Measurements from ENCODE around the gene HDHD5.
"Not testable (repeated sequence)": the region's sequence is repeated elsewhere in the genome, so short reads cannot be mapped to it uniquely, and the experiment has no call there.

Gene HDHD5

DNA sequence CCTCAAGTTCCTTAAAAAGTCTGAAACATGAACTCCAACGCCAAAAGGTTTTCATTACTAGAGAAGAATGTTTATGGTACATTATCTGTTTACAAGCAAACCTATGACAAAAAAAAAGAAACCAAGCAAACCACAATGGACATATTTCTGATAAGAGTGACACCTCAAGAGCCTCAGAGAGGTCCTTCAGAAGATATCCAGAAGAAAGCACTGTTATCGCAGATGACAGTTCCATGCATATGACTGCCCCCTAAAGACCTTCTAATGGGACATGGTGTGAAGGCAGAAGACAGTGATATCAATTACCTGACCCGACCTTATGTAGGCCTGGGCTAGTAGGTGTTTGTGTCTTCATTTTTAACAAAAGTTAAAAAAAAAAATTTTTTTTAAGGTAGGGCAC, 3.1 kb downstream of the HDHD5 start:
- DNase-seq (ENCODE audit: low spot score) = no peak

DNA sequence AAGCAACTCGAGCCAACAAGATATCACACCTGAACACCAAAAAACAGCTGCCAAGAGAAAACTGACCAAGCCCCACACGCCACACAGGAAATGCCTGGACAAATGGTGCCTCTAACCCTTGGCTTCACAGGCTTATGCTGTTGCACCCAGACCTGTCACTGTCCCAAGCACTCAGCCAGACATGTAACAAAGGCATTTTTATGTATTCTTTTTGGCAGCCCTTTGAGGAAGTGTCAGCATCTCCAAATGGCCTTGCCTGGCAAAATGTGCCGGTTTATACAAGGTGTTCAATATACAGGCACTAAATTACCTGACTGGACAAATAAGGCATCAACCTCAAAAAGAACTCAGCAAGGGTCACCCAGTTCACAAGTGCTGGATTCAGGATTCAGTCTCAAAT, 6.1 kb downstream of the HDHD5 start:
- DNase-seq (ENCODE audit: low spot score) = no peak

DNA sequence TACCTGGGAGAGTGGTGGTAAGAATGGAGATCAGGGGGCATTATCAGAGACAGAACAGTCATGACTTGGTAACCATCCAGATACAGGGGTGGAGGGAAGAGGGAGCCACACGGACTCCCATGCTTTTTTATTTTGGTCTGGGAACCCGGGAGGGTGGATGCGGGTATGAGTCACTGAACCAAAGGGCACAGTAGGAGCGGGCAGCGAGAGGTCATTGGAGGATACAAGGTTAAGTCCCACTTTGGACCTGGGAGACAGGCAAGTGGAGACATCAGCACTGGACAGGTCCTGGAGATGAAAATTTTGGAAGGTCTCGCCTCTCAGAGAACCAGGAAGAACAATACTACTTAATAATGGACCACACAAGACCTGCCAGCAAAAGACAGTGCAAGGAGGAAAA, 6.7 kb downstream of the HDHD5 start:
- DNase-seq (ENCODE audit: low spot score) = no peak

DNA sequence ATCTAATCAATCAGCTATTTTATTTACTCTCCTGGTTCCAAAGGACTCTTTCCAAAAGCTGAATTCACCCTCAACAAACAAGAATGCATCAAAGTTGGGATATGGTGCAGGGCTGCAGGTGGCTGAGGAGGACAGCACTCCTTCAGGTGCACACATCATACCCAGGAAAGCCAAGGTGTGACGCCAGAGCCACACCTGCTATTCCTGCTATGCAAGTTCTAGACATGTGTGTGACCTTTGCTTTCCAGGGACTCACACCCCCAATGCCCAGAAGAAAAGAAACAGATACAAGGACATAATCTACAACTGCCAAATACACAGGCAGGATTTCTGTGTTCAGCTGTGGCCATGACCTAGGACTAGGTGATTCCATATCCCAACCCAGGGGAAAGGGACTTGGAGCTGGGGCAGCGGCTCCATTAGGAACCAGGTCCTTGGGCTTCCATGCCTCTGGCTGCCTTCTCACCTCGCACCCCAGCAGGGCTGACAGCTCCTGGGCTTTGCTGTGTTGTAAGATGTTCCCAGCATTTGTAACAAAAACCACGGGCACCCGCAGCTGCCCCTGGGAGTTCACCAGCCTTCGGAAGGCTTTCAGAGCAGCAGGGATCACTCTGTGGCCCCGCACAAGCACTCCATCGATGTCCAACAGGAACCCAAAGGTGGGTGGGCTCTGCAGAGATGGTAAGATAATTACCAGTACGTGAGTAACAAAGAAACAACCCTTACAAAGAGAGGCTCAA, 9.8 kb downstream of the HDHD5 start:
- no peak for DNase-seq (ENCODE audit: low spot score)

DNA sequence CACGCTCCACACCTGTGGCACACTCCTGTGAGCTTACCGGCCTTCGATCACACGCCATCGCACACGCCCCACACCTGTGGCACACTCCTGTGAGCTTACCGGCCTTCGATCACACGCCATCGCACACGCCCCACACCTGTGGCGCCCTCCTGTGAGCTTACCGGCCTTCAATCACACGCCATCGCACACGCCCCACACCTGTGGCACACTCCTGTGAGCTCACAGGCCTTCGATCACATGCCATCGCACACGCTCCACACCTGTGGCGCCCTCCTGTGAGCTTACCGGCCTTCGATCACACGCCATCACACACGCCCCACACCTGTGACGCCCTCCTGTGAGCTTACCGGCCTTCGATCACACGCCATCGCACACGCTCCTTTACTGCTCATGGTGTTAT, 11.6 kb downstream of the HDHD5 start:
- DNase-seq (ENCODE audit: low spot score) = not testable (repeated sequence)

DNA sequence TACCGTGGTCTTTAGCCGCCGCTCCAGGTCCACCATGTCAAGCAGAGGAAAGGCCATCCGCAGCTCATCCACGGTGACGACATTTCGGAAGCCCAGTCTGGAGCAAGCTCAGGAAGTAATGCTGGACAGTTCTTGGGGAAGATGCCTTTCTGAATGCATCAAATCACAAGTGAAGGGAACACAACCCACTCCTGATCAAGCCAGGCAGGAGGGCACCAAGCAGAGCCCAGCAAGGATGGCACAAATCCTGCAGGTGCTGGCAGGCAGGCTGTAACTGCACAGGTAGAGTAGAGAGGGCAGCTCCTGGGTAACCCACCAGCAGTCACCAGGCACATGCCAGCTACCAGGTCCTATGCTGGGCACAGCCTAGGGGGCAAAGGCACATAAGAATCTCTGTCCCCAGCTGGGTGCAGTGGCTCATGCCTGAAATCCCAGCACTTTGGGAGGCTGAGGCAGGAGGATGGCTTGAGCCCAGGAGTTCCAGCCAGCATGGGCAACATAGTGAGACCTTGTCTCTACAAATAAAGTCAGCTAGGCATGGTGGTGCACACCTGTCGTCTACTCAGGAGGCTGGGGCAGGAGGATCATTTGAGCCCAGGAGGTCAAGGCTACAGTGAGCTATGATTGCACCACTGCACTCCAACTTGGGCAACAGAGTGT, 13.9 kb downstream of the HDHD5 start:
- DNase-seq (ENCODE audit: low spot score) = no peak

DNA sequence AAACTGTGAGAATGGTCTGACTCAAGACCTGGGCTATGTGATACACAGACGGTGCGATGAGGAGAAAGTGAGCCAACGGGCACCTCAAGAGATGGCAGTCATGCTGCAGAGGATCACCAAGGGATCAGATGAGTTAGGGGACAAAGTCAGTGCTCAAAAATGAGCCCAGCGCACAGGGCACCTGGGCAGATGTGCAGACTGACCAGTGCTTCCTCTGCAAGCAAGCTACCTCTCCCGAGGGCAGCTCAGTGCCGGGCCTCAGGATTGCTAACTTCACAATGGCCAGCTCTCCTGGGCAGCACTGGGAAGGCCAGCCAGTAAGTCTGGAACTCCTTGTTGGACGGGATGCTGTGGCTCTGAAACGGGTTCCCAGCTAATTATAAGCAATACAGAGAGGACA, 15.3 kb downstream of the HDHD5 start:
- DNase-seq (ENCODE audit: low spot score) = no peak

DNA sequence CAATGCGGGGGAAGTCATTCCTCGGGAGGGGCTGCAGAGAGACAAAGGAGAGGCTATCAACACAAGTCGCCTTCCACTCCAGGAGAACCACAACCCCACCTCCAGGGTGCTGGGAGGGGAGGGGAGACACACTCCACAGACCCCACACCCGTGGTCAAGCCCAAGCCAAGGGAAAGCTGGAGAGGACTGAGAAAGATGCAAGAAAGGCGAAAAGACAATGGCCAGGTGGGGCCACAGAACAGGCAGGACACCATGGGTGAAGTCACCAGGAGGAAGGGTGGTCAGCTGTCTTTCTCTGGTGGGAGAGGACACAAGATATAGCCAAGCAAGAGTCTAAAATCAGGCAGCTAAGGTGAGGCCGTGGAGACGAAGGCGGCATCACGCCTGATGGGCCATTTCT, 16.0 kb downstream of the HDHD5 start:
- DNase-seq (ENCODE audit: low spot score) = no peak

DNA sequence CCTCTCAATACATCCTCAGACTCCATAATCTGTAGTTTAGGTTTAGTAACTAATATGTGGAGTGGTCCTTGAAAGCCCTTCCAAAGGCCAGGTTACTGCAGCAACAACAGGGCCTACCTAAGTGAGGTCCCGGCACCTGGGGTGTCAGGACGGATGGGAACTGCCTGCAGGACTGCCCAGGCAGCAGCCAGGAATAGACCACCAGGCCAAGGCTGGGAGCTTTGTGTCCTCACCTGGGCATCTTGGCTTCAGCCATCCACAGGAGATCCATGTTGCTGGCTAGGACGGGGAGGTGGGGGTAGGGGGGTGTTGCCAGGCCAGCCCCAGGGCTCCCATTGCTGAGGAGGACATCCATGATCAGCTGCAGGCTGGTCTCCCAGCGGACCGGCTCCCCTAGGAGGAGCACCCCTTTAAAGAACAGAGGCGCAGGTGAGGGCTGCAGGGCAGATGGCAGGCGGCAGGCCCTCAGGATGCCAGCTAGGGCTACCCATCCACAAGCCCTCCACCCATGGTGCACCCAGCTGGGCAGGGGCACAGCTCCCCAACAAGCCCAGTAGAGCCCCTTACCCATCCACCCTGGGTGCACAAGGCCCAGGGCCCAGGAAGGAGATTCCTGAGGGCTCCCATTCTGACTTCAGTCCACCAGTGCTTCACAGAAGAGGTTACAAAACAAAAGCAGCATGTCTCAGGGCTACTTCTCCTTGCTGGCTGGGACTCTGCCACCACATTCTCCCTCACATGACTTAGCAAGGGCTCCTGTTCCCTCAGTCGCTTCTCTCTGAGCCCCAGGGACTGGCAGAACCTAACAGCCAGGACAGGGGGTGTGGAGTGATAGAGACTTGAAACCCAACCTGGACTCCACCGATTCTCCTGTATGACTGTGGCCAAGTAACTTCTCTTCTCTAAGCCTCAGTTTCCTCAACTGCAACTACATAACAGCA, 18.0 kb downstream of the HDHD5 start:
- DNase-seq (ENCODE audit: low spot score) = no peak

DNA sequence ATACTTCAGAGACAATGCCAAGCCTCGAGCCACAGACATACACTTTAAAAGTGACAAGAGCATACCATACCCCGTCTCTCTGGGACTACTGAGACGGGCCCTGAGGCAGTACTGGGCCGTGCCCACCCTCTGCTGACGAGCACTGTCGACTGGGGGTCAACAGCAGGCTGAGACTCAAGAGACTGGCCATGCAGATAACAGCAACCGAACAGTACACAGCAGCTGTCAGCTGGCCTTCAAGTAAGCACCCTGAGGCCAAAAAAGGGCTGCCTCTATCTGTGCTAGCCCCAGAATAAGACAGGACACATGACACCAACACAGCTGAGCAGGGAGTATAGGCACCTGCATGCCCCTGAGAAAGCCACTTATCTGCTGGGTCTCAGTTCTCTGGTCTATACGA, 19.1 kb downstream of the HDHD5 start:
- DNase-seq (ENCODE audit: low spot score) = no peak

DNA sequence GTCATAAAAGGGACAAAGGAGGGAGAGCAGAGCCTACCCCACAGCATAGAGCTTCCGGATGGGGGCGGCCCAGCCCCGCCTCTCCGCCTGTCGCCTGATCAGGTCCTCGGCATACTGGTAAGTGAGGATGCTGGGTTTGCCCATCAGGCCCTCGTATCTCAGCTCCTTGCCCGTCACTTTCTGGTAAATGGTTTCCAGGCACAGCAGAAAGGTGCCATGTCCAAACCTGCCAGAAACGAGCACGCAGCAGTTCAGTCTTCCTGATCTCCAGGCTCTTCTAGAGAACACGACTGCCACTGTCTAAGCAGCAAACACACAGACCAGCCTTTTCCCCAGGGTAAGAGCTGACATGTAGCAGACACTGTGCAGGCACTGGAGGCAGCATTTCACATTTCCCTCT, 20.6 kb downstream of the HDHD5 start:
- DNase-seq (ENCODE audit: low spot score) = no peak

DNA sequence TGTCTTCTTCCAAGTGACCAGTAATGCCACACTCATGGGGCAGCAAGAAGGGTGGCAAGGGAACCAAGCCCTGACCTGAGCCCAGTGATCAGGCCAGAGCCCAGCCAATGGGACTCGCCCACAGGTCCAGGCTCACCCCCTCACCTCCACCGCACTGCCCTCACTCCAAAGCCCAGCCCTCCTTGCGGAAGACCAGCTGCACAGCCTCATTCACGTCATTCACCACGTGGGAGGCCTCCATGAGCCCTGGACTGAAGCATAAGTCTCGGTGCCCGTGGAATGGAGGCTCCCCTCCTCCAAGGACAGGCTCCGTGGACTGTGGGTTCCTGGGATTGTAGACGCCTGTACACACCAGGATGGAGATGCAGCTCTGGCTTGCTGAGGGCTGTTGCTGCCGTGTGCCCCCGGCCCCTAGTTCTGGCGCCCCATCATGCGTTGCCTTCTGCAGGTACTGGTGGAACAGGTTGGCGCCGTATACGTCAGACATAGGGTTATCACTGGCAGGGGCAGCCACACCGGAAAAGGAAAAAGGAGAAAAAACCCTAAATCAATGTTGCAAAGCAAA, 21.1 kb downstream of the HDHD5 start:
- no peak for DNase-seq (ENCODE audit: low spot score)

DNA sequence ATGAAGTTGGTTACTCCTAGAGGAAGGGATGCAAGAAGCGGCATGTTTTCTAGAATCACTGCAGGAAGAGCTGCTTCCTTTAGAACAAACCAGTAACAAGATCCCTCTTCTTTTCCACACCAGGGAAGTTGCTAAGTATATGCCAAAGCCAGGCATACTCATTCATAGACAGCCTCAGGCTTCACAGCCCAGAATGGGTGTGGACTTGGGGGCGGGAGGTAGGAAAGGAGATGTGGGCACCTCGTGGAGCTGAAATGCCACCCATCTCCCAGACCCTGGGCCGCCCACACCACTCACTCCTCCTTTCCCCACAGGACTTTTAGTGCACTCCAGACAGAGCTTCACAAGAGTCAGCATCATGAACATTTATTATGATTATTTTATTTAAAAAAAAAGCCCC, 21.9 kb downstream of the HDHD5 start:
- DNase-seq (ENCODE audit: low spot score) = no peak

DNA sequence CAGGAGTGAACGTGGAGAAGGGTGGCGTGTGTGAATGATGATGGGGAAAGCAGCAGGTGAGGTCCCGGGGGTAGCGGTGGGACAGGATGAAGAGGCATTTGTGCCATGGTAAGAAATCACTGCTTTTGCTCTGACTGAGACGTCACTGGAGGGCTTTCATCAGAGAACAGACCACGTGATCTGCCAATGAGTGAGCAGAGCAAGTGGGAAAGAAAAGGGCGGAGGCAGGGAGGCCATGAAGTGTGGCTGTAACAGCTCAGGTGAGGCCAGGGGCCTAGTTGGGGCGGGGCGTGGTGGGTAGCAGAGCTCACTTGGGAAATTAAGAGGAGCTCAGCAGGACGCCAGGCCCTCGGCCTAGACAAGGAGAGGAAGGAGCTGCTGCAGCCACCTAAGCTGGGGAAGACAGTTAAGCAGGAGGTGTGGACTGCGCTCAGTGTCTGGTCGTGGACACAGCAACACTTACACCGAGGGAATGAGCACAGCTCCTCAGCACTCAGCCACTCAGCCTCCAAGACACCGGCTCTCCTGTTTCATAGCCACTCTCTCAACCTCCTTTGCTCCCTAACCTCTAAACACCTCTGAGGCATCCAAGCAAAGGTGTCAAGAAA, 23.8 kb downstream of the HDHD5 start:
- no peak for DNase-seq (ENCODE audit: low spot score)

DNA sequence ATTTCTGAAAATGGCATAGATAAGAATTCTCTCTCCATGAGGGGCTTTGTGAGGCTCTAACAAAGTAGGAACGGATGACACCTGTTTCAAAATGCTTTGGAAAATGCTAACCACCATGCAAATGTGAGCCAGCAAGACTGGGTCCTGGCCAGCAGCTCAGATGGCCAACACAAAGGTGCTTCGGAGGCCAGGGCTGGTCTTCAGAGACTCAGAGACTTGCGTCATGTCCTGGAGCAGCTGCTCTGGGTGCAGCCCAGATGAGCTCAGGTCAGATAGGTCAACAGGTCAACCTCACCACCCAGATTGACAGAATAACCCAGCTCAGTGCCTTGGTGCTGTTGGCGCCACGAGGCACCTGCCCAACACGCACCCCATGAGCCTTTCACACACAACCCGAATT, 25.9 kb downstream of the HDHD5 start:
- DNase-seq (ENCODE audit: low spot score) = no peak

DNA sequence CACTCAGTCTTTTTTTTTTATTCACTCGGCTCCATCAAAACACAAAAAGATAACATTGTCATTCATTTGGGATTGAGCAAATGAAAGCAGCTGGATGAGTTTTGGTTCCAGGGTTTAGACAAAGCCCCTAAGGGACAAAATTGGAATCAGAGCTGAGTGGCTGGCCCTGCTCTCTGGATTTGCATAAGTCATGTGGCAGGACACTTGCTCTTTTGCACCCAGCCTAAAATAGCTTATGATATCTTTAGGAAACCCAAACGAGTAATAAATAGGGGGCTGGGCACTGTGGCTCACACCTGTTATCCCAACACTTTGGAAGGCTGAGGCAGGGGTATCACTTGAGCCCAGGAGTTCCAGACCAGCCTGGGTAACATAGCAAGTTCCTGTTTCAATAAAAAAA, 27.0 kb downstream of the HDHD5 start:
- DNase-seq (ENCODE audit: low spot score) = no peak

DNA sequence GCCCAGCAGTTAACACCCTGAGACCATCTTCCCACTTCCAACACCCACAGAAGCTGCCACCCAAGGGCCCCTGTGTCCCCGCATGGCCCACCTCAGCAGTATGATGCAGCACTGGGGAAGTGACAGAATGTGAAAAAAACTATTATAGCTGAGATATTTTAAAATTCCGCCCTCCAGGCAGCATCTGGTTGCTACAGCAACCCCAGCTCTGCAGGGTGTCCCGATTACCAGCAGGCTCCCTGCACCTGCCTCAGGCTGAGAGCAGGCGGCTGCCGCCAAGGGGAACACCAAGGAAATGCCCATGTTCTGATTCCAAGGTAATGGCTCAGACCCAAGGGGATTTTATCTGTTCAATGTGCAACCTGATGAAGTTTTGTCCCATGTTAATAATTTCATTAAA, 27.4 kb downstream of the HDHD5 start:
- no peak for DNase-seq (ENCODE audit: low spot score)

DNA sequence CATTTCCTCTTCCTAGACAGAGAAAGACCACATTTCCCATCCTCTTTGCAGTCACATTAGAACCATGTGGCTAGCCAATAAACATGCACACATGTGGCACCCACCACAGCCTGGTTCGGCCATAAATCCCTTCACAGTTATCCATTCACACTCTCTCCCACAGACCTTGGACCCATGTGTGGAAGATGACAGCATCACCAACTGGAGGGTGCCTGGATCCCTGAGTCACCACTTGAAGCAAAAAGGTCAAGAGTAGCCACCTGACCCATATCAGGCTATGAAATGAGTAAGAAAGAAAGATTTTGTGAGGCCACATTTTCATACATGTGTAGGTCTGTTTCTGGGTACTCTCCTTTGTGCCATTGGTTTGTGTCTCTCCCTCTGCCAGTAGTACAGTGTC, 28.9 kb downstream of the HDHD5 start:
- no peak for DNase-seq (ENCODE audit: low spot score)

DNA sequence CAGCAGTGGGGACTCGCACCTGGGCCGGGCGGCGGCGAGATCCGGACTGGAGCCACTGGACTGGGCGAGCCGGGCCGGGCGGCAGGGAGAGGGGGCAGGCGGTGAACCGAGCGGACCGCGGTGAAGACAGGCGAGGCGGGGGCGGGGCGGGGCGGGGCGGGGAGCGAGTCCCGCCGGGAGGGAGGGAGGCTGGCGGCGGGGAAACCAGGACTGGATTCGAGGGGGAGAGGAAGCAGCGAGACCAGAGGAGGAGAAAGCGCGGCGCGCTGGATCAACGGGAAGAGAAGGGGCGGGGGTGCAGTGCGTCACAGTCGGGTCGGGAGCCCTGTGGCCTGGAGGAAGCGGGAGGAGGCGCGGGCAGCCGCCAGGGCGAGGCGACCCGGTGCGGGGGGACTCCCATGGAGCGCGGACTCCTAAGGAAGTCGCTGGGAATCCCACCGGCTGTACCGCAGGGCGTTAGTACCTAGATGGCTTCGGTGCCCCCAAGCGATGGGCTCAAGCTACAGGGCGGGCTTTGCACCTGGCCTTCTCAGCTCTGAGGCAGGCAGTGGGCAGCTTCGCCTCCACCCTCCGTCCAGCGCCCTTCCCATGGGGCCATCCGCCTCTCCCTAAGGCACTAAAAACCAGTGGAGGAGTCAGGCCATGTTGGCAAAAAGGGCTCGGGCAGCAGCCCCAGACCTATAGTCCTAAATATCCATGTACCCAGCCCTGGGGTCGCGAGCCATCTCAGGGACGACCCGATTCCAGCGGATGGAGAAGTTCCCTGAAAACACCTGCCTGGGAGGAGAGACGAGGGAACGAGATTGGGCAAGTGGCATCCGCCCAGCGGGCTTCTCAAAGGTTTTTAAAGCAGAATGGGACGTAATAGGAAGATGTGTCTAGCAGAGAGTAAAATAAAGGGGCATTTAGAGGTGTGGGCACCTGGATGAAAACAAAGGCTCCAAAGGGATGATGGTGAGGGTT, 37.6 kb downstream of the HDHD5 start, which contains the start of gene TMEM121B:
Gene TMEM121B (minus strand): TSS at position 128 of the 963 bp plus-strand sequence. CDS start 233 bp downstream, outside the sequence.
- DNase-seq (ENCODE audit: low spot score) = no peak

DNA sequence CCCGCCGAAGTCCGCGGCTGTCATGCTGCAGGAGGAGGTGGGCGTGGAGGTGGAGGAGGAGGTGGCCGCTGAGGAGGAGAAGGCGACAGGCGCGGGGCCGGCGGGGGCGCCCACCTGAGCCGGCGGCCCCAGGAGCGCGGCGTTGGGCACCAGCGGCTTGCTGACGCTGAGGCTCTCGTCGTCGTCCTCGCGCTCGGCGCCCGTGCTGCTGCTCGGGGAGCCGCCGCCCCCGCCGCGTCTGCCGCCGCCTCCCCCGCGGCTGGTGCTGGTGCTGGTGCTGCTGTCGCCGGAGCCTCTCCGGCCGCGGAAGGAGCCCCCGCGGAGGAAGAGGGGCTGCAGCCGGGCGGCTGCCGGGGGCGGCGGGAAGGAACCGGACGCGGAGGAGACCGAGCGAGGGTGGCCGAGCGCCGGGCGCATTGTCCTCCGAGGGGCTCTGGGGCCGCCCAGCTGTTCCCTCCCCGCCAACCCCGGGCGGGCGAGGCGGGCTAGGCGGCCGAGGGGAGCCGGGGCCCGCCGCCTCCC, 38.3 kb downstream of the HDHD5 start:
- no peak for DNase-seq (ENCODE audit: low spot score)

DNA sequence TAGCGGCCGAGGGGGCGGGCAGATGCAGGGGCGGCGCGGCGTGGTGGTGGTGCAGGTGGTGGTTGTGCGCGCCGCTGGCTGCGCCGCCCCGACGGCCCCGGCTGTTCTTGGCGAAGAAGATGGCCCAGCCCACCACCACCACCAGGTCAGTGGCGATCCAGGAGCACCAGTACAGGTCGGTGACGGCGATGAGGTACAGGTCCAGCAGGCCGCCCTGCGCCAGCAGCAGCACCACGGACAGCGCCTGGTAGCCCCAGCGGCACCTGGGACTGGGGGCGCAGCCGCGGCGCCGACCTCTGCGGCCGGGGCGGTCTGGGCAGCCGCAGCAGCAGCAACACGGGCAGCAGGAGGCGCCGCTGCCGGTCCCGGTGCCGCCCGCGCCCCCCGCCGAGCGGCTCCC, 38.8 kb downstream of the HDHD5 start:
- DNase-seq (ENCODE audit: low spot score) = peak; percentile 52

Measured in CD4-positive, alpha-beta T cell treated with Interleukin-6 at 100 ng/mL for 8 hours (primary cell).